Measurements from ENCODE around the gene FUT7. TPM values are rescaled to one million over a fixed set of nuclear protein-coding genes. Genes with fewer than 3 reads are reported as not detected.
A peak's percentile ranks its signal among the peaks of the same experiment; 100 is the strongest.

Gene FUT7
- total RNA-seq, 1 donor from 2014 or later = 5.0 TPM

GRCh38 chr9:136992819-136993369 is 39.0 kb downstream of the FUT7 start:
- intact Hi-C loops (cut with micrococcal nuclease) = loop anchor here (1.0 to 5.0 kb wide), 8 partner anchors 15 to 1031 kb away; partner anchors contain the start of genes ABCA2, FBXW5, PHPT1 and RABL6
- Mint-ChIP-seq H3K4me1 (peaks cover 40% of the 10 kb centered on the region), H3K4me3 (peak overlapping the region; percentile 86), H3K27me3 (peaks cover 2% of the 10 kb centered on the region), H3K36me3 (ENCODE audit: low read depth) (peaks cover 7% of the 10 kb centered on the region), H3K27ac (peak overlapping the region; percentile 84), H3K9me3 (no peaks in the 10 kb centered on the region)
- ChIA-PET CTCF (interaction anchor here (1.1 to 2.4 kb wide), 2 partner anchors 36 to 45 kb away, joined by 4 to 8 read pairs; no protein-coding TSS in a partner anchor), POLR2A (interaction anchor here (0.6 to 3.1 kb wide), 15 partner anchors 8 to 305 kb away, joined by 3 to 38 read pairs (median 7); partner anchors contain the start of genes AJM1, FBXW5, MAN1B1 and RABL6)
- no peak for ATAC-seq (ENCODE audit: low read depth)
- DNase-seq = no peak
- TF ChIP-seq, protein P1, sequence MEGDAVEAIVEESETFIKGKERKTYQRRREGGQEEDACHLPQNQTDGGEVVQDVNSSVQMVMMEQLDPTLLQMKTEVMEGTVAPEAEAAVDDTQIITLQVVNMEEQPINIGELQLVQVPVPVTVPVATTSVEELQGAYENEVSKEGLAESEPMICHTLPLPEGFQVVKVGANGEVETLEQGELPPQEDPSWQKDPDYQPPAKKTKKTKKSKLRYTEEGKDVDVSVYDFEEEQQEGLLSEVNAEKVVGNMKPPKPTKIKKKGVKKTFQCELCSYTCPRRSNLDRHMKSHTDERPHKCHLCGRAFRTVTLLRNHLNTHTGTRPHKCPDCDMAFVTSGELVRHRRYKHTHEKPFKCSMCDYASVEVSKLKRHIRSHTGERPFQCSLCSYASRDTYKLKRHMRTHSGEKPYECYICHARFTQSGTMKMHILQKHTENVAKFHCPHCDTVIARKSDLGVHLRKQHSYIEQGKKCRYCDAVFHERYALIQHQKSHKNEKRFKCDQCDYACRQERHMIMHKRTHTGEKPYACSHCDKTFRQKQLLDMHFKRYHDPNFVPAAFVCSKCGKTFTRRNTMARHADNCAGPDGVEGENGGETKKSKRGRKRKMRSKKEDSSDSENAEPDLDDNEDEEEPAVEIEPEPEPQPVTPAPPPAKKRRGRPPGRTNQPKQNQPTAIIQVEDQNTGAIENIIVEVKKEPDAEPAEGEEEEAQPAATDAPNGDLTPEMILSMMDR (IDR thresholded peaks at IDR 0.05) = no peak

DNA sequence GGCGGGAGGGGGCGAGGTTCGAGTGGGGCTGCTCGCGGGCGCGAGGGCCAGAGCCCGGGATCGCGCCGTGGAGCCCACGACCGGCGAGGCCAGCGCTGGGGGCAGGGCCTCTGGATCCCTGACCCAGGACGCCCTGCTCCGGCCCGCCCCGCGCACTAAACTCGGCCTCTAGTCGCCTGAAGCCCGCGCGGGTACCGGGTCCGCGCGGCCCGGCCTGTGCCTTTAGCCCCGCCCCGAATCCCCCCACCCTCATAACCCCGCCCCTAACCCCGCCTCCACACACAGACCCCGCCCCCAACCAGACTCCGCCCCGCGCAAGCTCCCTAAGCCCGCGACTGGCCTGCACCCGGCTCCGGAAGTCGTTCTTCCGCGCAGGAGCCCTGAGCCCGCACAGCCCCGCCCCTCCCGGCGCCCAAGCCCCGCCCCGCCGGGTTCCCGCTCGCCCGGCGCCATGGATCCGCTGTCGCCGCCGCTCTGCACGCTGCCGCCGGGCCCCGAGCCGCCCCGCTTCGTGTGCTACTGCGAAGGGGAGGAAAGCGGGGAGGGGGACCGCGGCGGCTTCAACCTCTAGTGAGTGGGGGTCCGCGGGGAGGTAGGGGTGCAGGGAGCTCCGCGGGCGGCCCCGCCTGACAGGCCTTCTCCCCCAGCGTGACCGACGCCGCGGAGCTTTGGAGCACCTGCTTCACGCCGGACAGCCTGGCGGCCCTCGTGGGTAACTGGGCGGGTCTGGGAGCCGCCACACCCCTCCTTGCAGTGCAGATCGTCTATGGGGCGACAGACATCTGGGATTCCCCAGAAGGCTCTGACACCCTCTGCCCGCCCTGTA is 39.7 kb downstream of the FUT7 start, which contains the start of gene PAXX:
PAXX (plus strand) TSS at position 430 of the 826 bp plus-strand sequence; CDS start at position 452, 22 bp downstream.
- POLR2A ChIA-PET = interaction anchor here (0.6 to 3.1 kb wide), 18 partner anchors 9 to 304 kb away, joined by 3 to 38 read pairs (median 6); partner anchors contain the start of genes AJM1, FBXW5, MAN1B1 and RABL6
- Mint-ChIP-seq H3K27me3 (peaks cover 6% of the 10 kb centered on the region), H3K4me1 (peaks cover 33% of the 10 kb centered on the region), H3K4me3 (peak within 1 kb of the TSS; percentile 86), H3K9me3 (no peaks in the 10 kb centered on the region), H3K36me3 (ENCODE audit: low read depth) (peaks cover 7% of the 10 kb centered on the region), H3K27ac (peak within 1 kb of the TSS; percentile 84)
- TF ChIP-seq, protein P1 (IDR thresholded peaks at IDR 0.05) = no peak
- ATAC-seq (ENCODE audit: low read depth) (peak; percentile 91), DNase-seq (peak; percentile 94)
- CTCF ChIA-PET = interaction anchor here (1.0 to 2.4 kb wide), 5 partner anchors 37 to 54 kb away, joined by 3 to 8 read pairs (median 4); partner anchors contain the start of gene FUT7
- intact Hi-C loops (cut with micrococcal nuclease) = loop anchor here (1.0 to 5.0 kb wide), 8 partner anchors 14 to 1030 kb away; partner anchors contain the start of genes ABCA2, FBXW5, PHPT1 and RABL6

- H3K4me3 Mint-ChIP-seq = peak overlapping the region; percentile 86
- H3K9me3 Mint-ChIP-seq = no peaks in the 10 kb centered on the region
- no peak for DNase-seq
- intact Hi-C loops (cut with micrococcal nuclease) = loop anchor here (5.0 kb wide), 2 partner anchors 183 to 1028 kb away; partner anchors contain the start of genes RABL6 and UBAC1
- TF ChIP-seq, protein P1 (IDR thresholded peaks at IDR 0.05) = no peak
- peaks cover 20% of the 10 kb centered on the region for H3K4me1 Mint-ChIP-seq
- ATAC-seq (ENCODE audit: low read depth) = no peak
- peaks cover 12% of the 10 kb centered on the region for H3K27me3 Mint-ChIP-seq
- ChIA-PET POLR2A (interaction anchor here (2.7 to 3.1 kb wide), 2 partner anchors 11 to 41 kb away, joined by 15 to 38 read pairs; no protein-coding TSS in a partner anchor), CTCF (no interaction called here)
- peaks cover 7% of the 10 kb centered on the region for H3K36me3 Mint-ChIP-seq (ENCODE audit: low read depth)
- peak overlapping the region; percentile 54 for H3K27ac Mint-ChIP-seq
Measured at GRCh38 chr9:136990242-136990911, 41.5 kb downstream of the FUT7 start.

- TF ChIP-seq, protein P1 (IDR thresholded peaks at IDR 0.05) = no peak
- intact Hi-C loops (cut with micrococcal nuclease) = no loop called here
- ATAC-seq (ENCODE audit: low read depth) = no peak
- no peak overlapping the region for H3K27ac Mint-ChIP-seq
- H3K4me3 Mint-ChIP-seq = no peak overlapping the region
- no peaks in the 10 kb centered on the region for H3K9me3 Mint-ChIP-seq
- ChIA-PET POLR2A (no interaction called here), CTCF (interaction anchor here (1.3 to 2.4 kb wide), 2 partner anchors 40 to 147 kb away, joined by 4 to 7 read pairs; partner anchors contain the start of gene AJM1)
- peaks cover 18% of the 10 kb centered on the region for H3K4me1 Mint-ChIP-seq
- peaks cover 5% of the 10 kb centered on the region for H3K36me3 Mint-ChIP-seq (ENCODE audit: low read depth)
- H3K27me3 Mint-ChIP-seq = peaks cover 17% of the 10 kb centered on the region
- DNase-seq = no peak
Measured at GRCh38 chr9:136988872-136989271, 43.0 kb downstream of the FUT7 start.

Measured in activated B cell treated with CpG ODN at 0.5 μM for 24 hours (primary cell).